ENCODE measurements around the gene MAPK8IP3.
A peak's percentile ranks its signal among the peaks of the same experiment; 100 is the strongest.
"Not testable (repeated sequence)": the region's sequence is repeated elsewhere in the genome, so short reads cannot be mapped to it uniquely, and the experiment has no call there.

MAPK8IP3 gene

DNA sequence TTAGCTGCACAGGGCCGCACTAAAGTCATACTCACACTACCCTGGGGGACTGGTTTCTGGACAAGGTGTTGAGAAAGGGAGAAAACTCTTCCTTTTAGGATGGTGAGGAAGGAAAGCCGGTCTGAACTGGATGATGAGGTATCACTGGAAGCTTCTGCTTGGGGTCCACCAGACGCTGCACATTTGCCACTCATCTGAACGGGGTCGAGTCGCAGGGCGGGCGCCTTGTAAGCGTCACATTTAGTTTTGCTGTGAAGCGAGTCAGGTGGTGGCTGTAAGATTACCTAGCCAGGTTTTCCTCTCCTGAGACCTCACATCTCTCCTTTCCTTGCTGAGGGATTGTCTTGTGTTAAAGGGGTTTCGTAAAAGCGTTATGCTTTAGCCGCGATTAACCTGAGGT, 25.6 kb upstream of the MAPK8IP3 start:
- no peak for DNase-seq

- DNase-seq, result no peak
Observed at GRCh38 chr16:1681032-1681431, 25.0 kb upstream of the MAPK8IP3 start.

- DNase-seq, result no peak
Observed at GRCh38 chr16:1687427-1688316, 18.3 kb upstream of the MAPK8IP3 start.

GRCh38 chr16:1688807-1689560, 17.0 kb upstream of the MAPK8IP3 start:
- DNase-seq, result no peak

DNA sequence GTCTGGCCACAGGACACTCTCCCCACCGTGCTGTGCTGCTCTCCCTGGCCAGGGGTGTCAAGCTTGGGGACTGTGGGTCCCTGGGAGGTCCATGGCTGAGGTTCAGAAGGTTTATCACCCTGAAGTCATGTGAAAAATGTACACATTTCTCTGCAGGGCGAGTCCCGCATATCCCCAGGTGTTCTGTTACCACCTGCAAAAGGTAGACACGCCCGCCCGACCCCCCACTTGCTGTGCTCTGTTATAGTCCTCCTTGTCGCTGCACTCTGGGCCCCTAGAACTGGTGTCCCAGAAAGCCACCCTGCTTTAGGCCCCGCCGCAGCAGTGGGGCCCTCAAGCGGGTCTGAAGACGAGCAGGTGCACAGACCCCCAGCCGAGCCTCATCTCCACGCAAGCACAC, 16.1 kb upstream of the MAPK8IP3 start:
- DNase-seq, result no peak

- no peak for DNase-seq
Observed at GRCh38 chr16:1690810-1691209, 15.2 kb upstream of the MAPK8IP3 start.

DNA sequence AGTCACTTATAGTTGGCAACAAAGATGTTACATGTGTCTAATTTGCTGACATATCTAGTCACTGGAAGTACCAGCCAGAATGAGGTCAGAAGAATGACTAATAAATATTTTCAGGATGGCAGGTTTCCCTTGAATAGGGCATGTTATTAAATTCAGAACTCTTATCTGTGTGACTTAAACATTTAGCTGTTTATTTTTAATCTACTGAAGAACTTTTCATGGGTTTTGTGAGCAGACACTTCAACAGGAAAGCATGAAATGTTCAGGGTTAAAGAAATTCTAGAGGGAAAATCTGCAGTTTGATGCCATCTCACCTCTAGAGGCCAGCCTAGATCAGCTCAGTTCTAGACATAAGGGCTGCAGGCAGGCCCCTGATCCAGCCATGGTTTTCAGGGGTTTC, 14.7 kb upstream of the MAPK8IP3 start:
- DNase-seq, result no peak

- no peak for DNase-seq
Observed at GRCh38 chr16:1691956-1692355, 14.0 kb upstream of the MAPK8IP3 start.

GRCh38 chr16:1696863-1697262, 9.1 kb upstream of the MAPK8IP3 start:
- DNase-seq, result no peak

- no peak for DNase-seq
Observed at GRCh38 chr16:1698680-1699079, 7.3 kb upstream of the MAPK8IP3 start.

- DNase-seq, result no peak
Observed at GRCh38 chr16:1700246-1700645, 5.7 kb upstream of the MAPK8IP3 start.

DNA sequence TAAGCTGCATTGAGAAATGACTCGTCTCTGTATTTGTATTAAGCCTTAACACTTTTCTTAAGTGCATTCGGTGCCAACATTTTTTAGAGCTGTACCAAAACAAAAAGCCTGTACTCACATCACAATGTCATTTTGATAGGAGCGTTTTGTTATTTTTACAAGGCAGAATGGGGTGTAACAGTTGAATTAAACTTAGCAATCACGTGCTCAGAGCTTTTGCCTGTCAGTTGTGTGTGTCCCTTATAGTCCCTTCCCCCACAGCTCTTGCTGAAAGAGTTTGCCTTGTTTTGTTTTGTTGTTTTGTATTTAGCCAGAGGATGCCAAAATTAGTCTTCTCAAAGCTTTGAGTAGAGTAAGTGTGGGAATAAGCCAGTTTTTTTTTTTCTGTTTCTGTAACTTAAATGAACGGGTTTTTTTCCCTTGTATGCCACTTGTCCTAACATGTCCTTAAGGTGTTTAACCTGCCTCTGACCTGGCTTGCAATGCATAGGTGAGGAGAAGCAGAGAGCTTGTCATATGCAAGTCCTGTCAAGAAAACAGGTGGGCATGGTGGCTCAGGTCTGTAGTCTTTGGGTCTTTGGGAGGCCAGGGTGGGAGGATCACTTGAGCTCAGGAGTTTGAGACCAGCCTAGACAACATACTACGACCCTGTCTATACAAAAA, 4.6 kb upstream of the MAPK8IP3 start:
- no peak for DNase-seq

DNA sequence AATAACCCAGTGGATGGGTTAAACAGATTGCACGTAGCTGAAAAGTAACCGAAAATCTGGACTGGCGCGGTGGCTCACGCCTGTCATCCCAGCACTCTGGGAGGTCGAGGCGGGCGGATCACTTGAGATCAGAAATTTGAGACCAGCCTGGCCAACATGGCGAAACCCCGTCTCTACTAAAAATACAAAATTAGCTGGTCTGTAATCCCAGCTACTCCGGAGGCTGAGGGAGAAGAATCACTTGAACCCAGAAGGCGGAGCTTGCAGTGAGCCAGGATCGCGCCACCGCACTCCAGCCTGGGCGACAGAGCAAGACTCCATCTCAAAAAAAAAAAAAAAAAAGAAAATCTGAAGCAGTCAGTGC, 689 bp upstream of the MAPK8IP3 start:
- DNase-seq, result not testable (repeated sequence)

DNA sequence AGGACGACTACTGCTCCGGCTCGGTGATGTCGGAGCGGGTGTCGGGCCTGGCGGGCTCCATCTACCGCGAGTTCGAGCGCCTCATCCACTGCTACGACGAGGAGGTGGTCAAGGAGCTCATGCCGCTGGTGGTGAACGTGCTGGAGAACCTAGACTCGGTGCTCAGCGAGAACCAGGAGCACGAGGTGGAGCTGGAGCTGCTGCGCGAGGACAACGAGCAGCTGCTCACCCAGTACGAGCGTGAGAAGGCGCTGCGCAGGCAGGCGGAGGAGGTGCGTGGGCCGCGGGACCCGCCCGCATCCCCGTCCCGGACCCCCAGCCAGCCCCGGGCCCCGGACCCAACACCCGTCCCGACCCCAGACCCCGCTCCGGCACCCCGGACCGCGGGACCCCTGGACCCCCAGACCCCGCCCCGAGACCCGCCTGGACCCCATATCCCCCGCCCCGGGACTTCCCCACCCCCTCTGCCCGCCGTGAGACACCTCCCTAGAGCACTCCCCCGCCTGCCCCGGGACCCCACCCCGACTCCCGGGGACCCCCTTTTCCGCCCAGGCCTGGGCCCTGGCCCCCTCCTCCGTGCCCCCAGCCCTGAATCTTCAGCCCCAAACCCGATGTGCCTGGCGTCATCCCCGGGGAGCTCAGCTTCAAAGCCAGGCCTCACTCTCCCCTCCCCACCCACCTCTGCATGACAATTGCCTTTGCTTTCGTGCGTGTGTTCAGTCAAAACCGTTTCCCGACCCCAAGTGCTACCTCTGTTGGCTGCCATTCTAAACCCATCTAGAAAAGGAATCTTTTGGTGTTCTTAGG, 594 bp downstream of the MAPK8IP3 start:
- DNase-seq, result peak; percentile 59

DNA sequence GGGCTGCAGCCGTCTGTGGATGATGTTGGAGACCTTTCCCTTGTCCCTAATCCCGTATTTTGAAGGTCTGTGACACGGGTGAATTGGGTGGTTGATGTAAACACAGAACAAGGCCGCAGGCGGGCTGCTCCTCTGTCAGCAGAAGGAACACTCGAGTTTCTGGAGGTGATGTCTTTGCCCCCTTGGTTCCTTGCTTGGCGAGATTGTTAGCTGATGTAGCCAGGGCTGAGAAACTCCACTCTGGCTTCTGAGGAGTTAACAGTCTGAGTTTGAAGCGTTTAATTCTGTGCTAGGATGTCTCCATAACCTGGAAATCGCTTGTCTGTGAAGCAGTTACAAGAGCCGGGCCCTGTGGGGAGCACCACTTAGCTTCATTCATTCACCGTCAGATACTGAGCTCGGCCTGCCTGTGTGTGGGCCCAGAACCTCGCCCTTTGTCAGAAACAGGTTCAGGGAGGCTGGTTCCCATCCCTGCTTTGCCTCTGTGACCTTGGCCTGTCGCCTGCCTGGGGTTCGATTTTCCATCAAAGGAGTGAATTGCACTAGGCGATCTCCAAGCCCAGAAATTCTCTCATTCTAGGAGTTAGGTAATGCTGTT, 1.3 kb downstream of the MAPK8IP3 start:
- DNase-seq, result peak; percentile 4

DNA sequence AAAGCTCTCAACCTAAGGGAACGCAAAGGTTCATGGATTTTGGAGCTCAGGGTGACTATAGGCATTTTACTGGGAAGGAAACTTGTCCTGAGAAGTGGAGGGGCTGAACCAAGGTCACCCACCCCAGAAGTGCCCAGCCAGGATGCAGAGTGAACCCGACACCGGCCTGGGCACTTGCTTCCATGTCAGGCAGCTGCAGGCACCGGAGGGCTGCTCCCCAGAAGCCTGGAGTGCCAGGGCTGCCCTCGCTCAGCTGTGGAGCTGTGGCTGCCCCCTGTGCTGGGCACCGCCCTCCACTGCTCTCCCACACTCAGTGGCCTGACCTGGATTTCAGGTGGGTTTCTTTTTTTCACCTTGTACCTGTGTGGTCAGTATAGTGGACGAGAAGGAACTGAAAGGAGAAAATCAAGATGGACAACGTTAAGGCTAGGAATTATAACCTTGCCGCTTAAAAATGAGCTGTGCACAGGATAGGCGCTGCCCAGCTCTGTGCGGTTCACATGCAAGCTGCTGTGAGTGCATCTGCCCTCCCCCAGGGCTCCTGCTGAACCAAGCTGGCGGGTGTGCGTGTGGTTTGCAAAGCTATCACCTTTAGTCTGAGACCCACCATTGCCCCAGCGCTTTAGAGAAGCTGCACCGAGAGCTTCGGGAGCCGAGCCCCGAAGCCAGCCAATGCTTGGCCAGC, 2.2 kb downstream of the MAPK8IP3 start:
- DNase-seq, result no peak

- DNase-seq, result no peak
Observed at GRCh38 chr16:1708768-1709180, 2.8 kb downstream of the MAPK8IP3 start.

- DNase-seq, result no peak
Observed at GRCh38 chr16:1709356-1709755, 3.4 kb downstream of the MAPK8IP3 start.

DNA sequence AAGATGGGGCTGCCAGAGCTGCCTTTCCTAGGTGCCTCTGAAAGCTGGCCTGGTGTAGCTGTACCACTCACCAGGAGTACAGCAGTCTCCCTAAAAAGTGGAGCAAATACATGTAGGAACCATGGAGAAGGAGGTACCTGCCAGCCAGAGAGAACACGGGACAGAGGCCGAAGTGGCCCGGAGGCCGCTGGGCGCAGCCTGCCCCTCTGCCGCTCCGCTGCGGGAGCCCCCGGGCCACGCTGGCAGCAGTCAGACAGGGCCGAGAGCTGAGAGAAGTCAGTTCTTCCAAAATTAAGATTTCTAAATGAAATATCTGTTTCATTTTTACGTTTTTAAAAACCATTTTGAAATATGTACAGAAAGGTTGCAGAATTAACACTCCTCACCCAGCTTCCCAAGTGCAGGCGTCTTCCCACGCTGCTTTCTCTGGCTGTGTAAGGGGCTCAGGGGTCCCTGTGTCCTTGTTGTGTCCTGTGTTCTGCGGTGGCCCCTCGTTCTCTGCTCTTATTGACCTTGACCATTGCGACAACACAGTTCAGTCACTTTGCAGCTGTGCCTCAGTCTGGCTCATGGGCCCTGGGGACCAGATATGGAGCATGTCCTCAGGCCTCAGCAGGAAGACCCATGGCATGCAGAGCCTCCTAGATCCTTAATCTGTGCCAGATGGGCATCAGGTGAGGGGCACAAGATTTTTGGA, 5.0 kb downstream of the MAPK8IP3 start:
- DNase-seq, result no peak

DNA sequence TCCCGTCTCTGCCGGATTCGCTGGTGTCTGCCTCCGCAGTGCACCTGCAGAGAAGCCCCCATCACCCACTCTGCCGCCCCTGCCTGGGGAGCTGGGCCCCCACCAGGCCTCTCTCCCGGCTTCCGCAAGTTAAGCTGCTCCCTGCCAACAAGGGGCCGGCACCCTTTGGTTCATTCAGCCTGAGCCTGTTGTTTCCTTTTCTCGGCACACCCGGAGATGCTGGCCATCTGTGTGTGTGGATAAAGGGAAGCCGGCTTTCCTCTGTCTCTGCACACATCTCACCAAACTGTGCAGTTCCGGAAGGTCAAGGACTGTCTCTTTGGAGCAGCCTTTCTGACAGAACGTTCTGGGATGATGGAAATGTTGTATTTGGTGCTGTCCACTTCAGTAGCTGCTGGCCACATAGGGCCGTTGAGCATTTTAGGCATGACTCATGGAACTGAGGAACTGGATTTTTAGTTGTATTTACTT, 6.8 kb downstream of the MAPK8IP3 start:
- no peak for DNase-seq

- no peak for DNase-seq
Observed at GRCh38 chr16:1713331-1713730, 7.3 kb downstream of the MAPK8IP3 start.

Measured in activated naive CD4-positive, alpha-beta T cell treated with Interleukin-2 at 50 U/mL for 16 hours (primary cell).